OCI-LY1 (cell line): ENCODE measurements around the gene ABCC3.

ENCODE experiments used
- CTCF ChIP-seq: fragments of 200-600 bp; sonication (generic), shearing (Covaris generic); IDR thresholded peaks from 2 replicates; pipeline ENCODE4 v1.5.1; 2017; ENCODE audit warnings: mild to moderate bottlenecking, antibody characterized with exemption, low read length, moderate library complexity, mixed read lengths
- EZH2 ChIP-seq: fragments of 200-600 bp; sonication (generic), shearing (Covaris generic); IDR thresholded peaks from 2 replicates; pipeline ENCODE4 v1.8.0; 2017; ENCODE audit warnings: borderline replicate concordance, mixed run types, mild to moderate bottlenecking, antibody characterized with exemption, low read length, moderate library complexity, mixed read lengths

DNA sequence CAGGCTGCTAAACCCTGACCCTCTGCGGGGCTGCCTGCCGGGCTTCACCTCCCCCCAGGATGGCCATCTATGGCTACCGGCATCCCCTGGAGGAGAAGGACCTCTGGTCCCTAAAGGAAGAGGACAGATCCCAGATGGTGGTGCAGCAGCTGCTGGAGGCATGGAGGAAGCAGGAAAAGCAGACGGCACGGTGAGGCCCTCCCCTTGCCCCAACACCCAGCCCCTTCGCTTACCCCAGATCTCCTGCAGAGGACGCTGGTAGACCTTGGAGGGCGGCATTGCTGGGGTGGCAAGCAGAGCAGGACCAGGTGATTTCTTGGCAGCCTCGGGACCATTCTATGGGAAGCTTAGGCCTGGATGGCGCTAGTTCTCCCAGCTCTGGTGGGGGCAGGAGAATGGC is 24.5 kb downstream of the ABCC3 start:
- TF ChIP-seq CTCF: no peak
- no peak for TF ChIP-seq EZH2
